Left renal pelvis (tissue), 4 donors: ENCODE results near the gene WDR75. TPM values are rescaled to one million over a fixed set of nuclear protein-coding genes. Genes with fewer than 3 reads are reported as not detected.
"Not testable (repeated sequence)": the region's sequence is repeated elsewhere in the genome, so short reads cannot be mapped to it uniquely, and the experiment has no call there.

Source experiments
- DNase-seq, 4 donors: peaks; one replicate each; pipeline ENCODE4 v3.0.0-alpha.2; 2013; ENCODE audit warnings: low read depth in 4 of 4, low spot score in 3 of 4
- polyA plus RNA-seq, 4 donors: library from polyadenylated mRNA; unstranded; fragments of 120-200 nt; gene quantifications; one replicate each; pipeline ENCODE4 v1.2.1, GENCODE V29; 2013; ENCODE audit not compliant: insufficient read length in 4 of 4

Gene WDR75
- polyA plus RNA-seq = 10 to 100 TPM; 44.6 to 57.1 (median 49.2) TPM

GRCh38 chr2:189440947-189441708, at the start of gene WDR75:
TSS of gene WDR75 (plus strand) at chr2:189441474. CDS start at chr2:189441493, 19 bp downstream.
- peak; percentile 90 to 95 (median 94) for DNase-seq

- peak in 1 of 4 donors; percentile 11 for DNase-seq
These were observed 47.7 kb upstream of the WDR75 start for GRCh38 chr2:189393440-189394111.

GRCh38 chr2:189394525-189394924, 46.7 kb upstream of the WDR75 start:
- DNase-seq = no peak

- DNase-seq = no peak
These were observed 38.3 kb upstream of the WDR75 start for GRCh38 chr2:189402932-189403331.

GRCh38 chr2:189406586-189407233, 34.6 kb upstream of the WDR75 start:
- DNase-seq = no peak

- peak in 3 of 4 donors; percentile 24 to 44 (median 28) for DNase-seq
These were observed 33.7 kb upstream of the WDR75 start for GRCh38 chr2:189407281-189408209.

- no peak for DNase-seq
These were observed 33.0 kb upstream of the WDR75 start for GRCh38 chr2:189408294-189408693.

- no peak for DNase-seq
These were observed 32.1 kb upstream of the WDR75 start for GRCh38 chr2:189409131-189409530.

GRCh38 chr2:189409647-189410046, 31.6 kb upstream of the WDR75 start:
- no peak for DNase-seq

- DNase-seq = peak; percentile 35 to 52 (median 39)
These were observed 29.4 kb upstream of the WDR75 start for GRCh38 chr2:189411860-189412259.

GRCh38 chr2:189412330-189412953, 28.8 kb upstream of the WDR75 start:
- peak; percentile 25 to 41 (median 38) for DNase-seq

GRCh38 chr2:189413249-189413648, 28.0 kb upstream of the WDR75 start:
- no peak for DNase-seq

- no peak for DNase-seq
These were observed 19.6 kb upstream of the WDR75 start for GRCh38 chr2:189421644-189422043.

- DNase-seq = no peak
These were observed 16.3 kb upstream of the WDR75 start for GRCh38 chr2:189424961-189425360.

GRCh38 chr2:189425676-189426075, 15.6 kb upstream of the WDR75 start:
- no peak for DNase-seq

- DNase-seq = no peak
These were observed 14.4 kb upstream of the WDR75 start for GRCh38 chr2:189426886-189427285.

- no peak for DNase-seq
These were observed 13.4 kb upstream of the WDR75 start for GRCh38 chr2:189427872-189428271.

GRCh38 chr2:189430448-189430847, 10.8 kb upstream of the WDR75 start:
- not testable (repeated sequence) for DNase-seq

- not testable (repeated sequence) for DNase-seq
These were observed 5.5 kb upstream of the WDR75 start for GRCh38 chr2:189435803-189436202.

- DNase-seq = no peak
These were observed 3.3 kb upstream of the WDR75 start for GRCh38 chr2:189437926-189438325.
